Aorta (tissue), 5 donors: ENCODE measurements around the gene ELFN1. TPM values are rescaled to one million over a fixed set of nuclear protein-coding genes. Genes with fewer than 3 reads are reported as not detected.

Source experiments
- ATAC-seq: fragments of 200-7000 bp; cut with Tn5 transposase; one replicate; pipeline ENCODE4 v1.9.1; 2022; ENCODE audit warnings: moderate library complexity; ENCODE audit not compliant: low FRiP score
- DNase-seq, 2 donors: peaks; one replicate each; pipeline ENCODE4 v3.0.0-alpha.2; 2020
- H3K27ac ChIP-seq, 2 donors: one replicate each; pipeline ENCODE4 v1.5.1; 2013; ENCODE audit warnings: low read length in 2 of 2, mild to moderate bottlenecking in 2 of 2, moderate library complexity in 2 of 2, control low read depth in 1 of 2, inconsistent platforms in 1 of 2, low read depth in 1 of 2
- H3K27me3 ChIP-seq, 2 donors: one replicate each; pipeline ENCODE4 v1.6.1; 2013; ENCODE audit warnings: control low read depth in 1 of 2, low read length in 1 of 2, mild to moderate bottlenecking in 1 of 2, moderate library complexity in 1 of 2; ENCODE audit not compliant: insufficient read depth in 2 of 2, control insufficient read depth in 1 of 2
- H3K36me3 ChIP-seq, 2 donors: one replicate each; pipeline ENCODE4 v1.6.1; 2013; ENCODE audit warnings: control low read depth in 1 of 2, low read length in 1 of 2, mild to moderate bottlenecking in 1 of 2; ENCODE audit not compliant: insufficient read depth in 2 of 2, control insufficient read depth in 1 of 2
- H3K4me1 ChIP-seq, 2 donors: one replicate each; pipeline ENCODE4 v1.6.1; 2013; ENCODE audit warnings: low read length in 2 of 2, control low read depth in 1 of 2, mild to moderate bottlenecking in 1 of 2, moderate library complexity in 1 of 2; ENCODE audit not compliant: insufficient read depth in 2 of 2, control insufficient read depth in 1 of 2
- H3K4me3 ChIP-seq, 2 donors: one replicate each; pipeline ENCODE4 v1.5.1; 2013; ENCODE audit warnings: low read length in 2 of 2, control low read depth in 1 of 2, mild to moderate bottlenecking in 1 of 2
- H3K9me3 ChIP-seq: one replicate; pipeline ENCODE4 v1.6.1; 2013; ENCODE audit warnings: mild to moderate bottlenecking, low read length; ENCODE audit not compliant: control insufficient read depth
- WGBS, 2 donors: extraction: QIAGEN DNeasy Blood & Tissue Kit; methylation state at CpG; one replicate each; pipeline ENCODE4 v1.1.7; 2013; 5-methylcytosine and 5-hydroxymethylcytosine counted together
- intact Hi-C, 2 donors: fragments of 100-400 bp; cut with DNase I; formaldehyde crosslinking; loops; one replicate each; pipeline versions ENCODE4 v1.14.2 to v1.15.0; 2022
- polyA plus RNA-seq, 2 donors: library from polyadenylated mRNA; stranded (reverse); fragments of 200-250 nt; gene quantifications; one replicate each; pipeline ENCODE4 v1.2.3, GENCODE V29; 2013
- total RNA-seq, 2 donors: library from RNA; stranded (reverse); fragmentation: NEBNext Ultra II Directional; extraction: Animal tissue kit (Norgen Biotek cat#: 25700); gene quantifications; one replicate each; pipeline ENCODE4 v1.2.1, GENCODE V29; 2021
- donor health status: healthy with polysubstance abuse.
- donor health status: Bipolar disorder and iron deficiency.
- donor health status: DM: no; HTN: no; CAD: no.
- donor health status: DM: no; HTN: no; CAD: no.
- donor health status: DM: yes; HTN: yes; CAD: no.

The ELFN1 gene
- total and polyA plus RNA-seq, 4 donors: 0.13 to 4.8 (median 1.2) TPM; not detected in 1

DNA sequence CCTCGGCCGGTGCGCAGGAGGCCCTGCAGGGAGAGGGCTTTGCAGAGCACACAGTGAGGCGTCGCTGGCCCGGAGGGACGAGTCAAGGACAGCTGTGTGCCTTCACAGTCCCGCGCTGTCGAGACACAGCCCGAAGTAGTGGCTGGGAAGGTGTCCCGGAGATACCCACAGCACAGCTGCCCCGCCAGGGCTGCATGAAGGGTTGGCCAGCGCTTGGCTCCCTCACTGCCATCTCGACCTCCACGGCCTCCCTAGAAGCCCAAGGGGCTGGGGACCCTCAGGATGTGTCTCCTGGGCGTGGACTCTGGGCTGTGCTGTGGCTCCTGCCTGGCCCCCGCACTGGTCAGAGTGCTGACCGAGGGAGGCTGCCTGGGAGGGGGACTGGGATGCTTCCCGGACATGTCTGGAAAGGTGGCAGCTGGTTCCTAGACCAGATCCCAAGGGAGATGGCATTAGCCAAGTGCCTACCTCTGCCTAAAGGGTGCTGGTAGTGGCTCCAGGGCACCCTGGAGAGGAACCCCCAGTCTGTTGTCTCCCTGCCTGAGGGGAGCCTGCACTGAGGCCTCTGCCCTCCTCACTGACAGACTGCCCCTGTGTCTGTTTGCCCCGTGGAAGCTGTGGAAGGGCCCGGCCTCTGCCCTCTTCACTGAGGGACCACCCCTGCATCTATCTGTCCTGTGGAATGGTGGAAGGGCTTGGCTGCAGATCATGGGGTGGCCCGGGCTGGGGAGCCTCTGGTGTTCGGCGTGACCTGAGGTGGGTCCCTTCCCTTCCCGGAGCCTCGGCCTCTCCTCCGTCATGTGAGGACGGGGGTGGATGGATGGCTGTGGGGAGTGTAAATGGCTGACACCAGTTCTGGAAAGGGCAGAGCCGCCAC, 5.8 kb downstream of the ELFN1 start:
- Histone ChIP-seq H3K27ac (no peak overlapping the region), H3K9me3 (no peaks in the 10 kb centered on the region), H3K4me1 (no peaks in the 10 kb centered on the region), H3K4me3 (no peak overlapping the region), H3K36me3 (no peaks in the 10 kb centered on the region), H3K27me3 (no peaks in the 10 kb centered on the region)
- WGBS, 2 donors: 83 to 84% methylated on average over 30 of the region's 30 CpGs
- ATAC-seq (no peak), DNase-seq (peak; percentile 35 to 76)
- intact Hi-C loops: no loop called here

- no peaks in the 10 kb centered on the region for H3K9me3 ChIP-seq
- no peak overlapping the region for H3K4me3 ChIP-seq
- H3K4me1 ChIP-seq: no peaks in the 10 kb centered on the region
- intact Hi-C loops: no loop called here
- no peak overlapping the region for H3K27ac ChIP-seq
- H3K36me3 ChIP-seq: no peaks in the 10 kb centered on the region
- peak; percentile 27 to 51 for DNase-seq
- no peak for ATAC-seq
- WGBS, 2 donors: 79% methylated on average over 23 of the region's 23 CpGs
- H3K27me3 ChIP-seq: no peaks in the 10 kb centered on the region
These were observed 6.5 kb downstream of the ELFN1 start for GRCh38 chr7:1676550-1677078.

GRCh38 chr7:1677206-1678080, 7.4 kb downstream of the ELFN1 start:
- Histone ChIP-seq H3K27me3 (no peaks in the 10 kb centered on the region), H3K4me1 (no peaks in the 10 kb centered on the region), H3K4me3 (no peak overlapping the region), H3K9me3 (no peaks in the 10 kb centered on the region), H3K27ac (no peak overlapping the region), H3K36me3 (no peaks in the 10 kb centered on the region)
- ATAC-seq (no peak), DNase-seq (peak; percentile 24 to 53)
- intact Hi-C loops: no loop called here
- 80 to 81% methylated on average over 25 of the region's 25 CpGs for WGBS, 2 donors

DNA sequence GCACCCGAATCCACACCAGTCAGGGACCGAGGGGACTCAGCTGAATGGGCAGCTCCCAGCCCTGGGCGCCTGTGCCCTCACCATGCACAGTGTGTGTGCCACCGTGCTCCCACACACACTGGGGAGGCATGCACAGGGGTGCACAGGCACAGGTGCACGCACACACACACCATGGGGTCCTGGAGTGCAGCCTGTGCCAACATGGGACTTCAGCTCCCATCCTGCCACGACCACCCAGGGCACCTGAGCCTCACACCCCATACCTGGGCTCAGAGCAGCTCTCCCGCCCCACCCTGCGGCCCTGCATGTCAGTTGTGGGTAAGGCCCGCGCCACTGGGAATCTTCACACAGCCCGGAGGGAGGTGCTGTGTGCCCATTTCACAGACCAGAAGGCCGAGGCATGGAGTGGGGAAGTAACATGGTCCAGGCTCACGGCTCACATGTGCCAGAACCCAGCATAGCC, 8.0 kb downstream of the ELFN1 start:
- WGBS, 2 donors: 90 to 94% methylated on average over 13 of the region's 13 CpGs
- Histone ChIP-seq H3K36me3 (no peaks in the 10 kb centered on the region), H3K4me3 (no peak overlapping the region), H3K9me3 (no peaks in the 10 kb centered on the region), H3K4me1 (no peaks in the 10 kb centered on the region), H3K27ac (no peak overlapping the region), H3K27me3 (no peaks in the 10 kb centered on the region)
- peak; percentile 18 to 71 for DNase-seq
- intact Hi-C loops: no loop called here
- no peak for ATAC-seq

DNA sequence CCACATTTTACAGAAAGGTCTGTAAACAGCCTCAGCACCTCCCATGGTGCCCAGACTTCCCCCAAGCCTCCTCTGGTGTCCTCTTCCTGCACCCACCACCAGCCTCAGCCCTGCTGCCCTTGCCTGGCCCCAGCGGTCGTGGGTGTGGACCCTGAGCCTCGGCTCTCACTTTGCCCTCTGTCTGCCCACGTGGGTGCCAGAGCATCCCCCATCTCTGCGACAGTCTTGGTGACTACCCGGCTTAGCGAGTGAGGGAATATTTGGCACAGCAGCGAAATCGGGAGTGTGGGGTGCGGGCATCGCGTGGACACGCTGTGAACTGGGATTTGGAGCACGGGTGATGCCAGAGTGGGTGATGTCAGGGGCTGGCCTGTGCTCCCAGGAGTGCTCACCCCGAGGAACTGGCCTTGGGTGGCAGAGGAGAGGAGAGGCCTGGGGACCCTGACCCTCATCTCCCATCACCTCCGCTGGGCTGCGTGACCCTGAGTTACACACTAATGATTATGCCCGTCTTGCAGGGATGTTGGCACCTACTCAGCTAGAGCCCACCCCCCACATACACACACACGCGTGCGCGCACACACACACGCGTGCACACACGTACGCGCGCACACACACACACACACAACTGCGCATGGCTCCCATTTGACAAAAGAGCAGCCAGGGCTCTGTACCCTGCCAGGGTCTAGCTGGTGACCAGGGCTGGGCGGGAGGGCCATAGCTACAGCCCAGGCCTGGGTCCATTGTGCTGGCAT, 8.7 kb downstream of the ELFN1 start:
- H3K9me3 ChIP-seq: peaks cover under 1% of the 10 kb centered on the region
- intact Hi-C loops: no loop called here
- DNase-seq (peak; percentile 29 to 55), ATAC-seq (no peak)
- no peak overlapping the region for H3K4me3 ChIP-seq
- no peak overlapping the region for H3K27ac ChIP-seq
- no peaks in the 10 kb centered on the region for H3K27me3 ChIP-seq
- WGBS, 2 donors: 91 to 94% methylated on average over 30 of the region's 30 CpGs
- H3K4me1 ChIP-seq: no peaks in the 10 kb centered on the region
- no peaks in the 10 kb centered on the region for H3K36me3 ChIP-seq

DNA sequence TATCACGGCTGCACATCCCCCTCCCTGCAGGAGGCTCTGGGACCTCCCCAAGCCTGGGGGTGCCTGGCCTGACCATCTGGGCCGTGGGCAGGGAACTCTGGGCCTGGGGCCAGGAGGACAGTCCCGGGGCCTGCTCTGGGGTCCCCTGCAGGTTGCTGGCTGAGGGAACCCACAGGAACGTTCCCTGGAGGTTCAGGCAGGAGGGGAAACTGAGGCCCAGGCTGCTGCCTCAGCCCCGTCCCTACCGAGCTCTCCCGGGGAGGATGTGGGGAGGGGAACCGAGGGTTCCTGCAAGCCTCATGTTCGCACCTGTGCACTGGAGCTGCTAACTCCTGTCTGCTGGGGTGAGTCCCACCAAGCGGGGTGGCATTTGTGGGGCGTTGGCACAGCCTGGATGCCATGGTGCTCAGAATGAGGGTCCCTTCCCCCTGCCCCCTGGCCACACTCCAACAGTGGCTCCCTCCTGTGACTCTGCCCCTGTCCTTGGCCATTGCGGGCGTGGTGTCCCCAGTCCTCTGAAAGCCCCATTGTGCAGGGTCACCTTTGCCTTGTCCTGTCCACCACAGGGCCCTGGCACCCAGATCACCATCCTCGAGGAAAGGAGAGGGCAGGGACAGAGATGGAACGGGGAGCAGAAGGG, 9.4 kb downstream of the ELFN1 start:
- Histone ChIP-seq H3K27me3 (no peaks in the 10 kb centered on the region), H3K4me1 (no peaks in the 10 kb centered on the region), H3K9me3 (peaks cover 3% of the 10 kb centered on the region), H3K4me3 (no peak overlapping the region), H3K36me3 (no peaks in the 10 kb centered on the region), H3K27ac (no peak overlapping the region)
- WGBS, 2 donors: 85 to 86% methylated on average over 15 of the region's 15 CpGs
- no peak for ATAC-seq
- intact Hi-C loops: no loop called here
- DNase-seq: peak; percentile 28 to 49

GRCh38 chr7:1679966-1680730, 10.1 kb downstream of the ELFN1 start:
- ATAC-seq (no peak), DNase-seq (peak; percentile 14 to 57)
- 91 to 93% methylated on average over 22 of the region's 22 CpGs for WGBS, 2 donors
- intact Hi-C loops: no loop called here
- Histone ChIP-seq H3K9me3 (peaks cover 3% of the 10 kb centered on the region), H3K27ac (no peak overlapping the region), H3K4me3 (no peak overlapping the region), H3K36me3 (no peaks in the 10 kb centered on the region), H3K4me1 (no peaks in the 10 kb centered on the region), H3K27me3 (no peaks in the 10 kb centered on the region)
